Measurements from ENCODE around the gene HBQ1.

- no peak for TF ChIP-seq POLR2A (IDR thresholded peaks at IDR 0.05)
- no peak for TF ChIP-seq CTCF (IDR thresholded peaks at IDR 0.05)
- TF ChIP-seq EP300 (IDR thresholded peaks at IDR 0.05), result no peak
These were observed 48.0 kb downstream of the HBQ1 start for GRCh38 chr16:228151-228851.
